GM19328 (cell line): Measurements from ENCODE around the gene NAA38.

Experiments
- ATAC-seq: cut with Tn5 transposase; IDR thresholded peaks from one replicate; pipeline ENCODE4 v1.9.1; 2021; ENCODE audit warnings: mild to moderate bottlenecking, moderate library complexity; ENCODE audit not compliant: unreplicated experiment

The NAA38 gene

DNA sequence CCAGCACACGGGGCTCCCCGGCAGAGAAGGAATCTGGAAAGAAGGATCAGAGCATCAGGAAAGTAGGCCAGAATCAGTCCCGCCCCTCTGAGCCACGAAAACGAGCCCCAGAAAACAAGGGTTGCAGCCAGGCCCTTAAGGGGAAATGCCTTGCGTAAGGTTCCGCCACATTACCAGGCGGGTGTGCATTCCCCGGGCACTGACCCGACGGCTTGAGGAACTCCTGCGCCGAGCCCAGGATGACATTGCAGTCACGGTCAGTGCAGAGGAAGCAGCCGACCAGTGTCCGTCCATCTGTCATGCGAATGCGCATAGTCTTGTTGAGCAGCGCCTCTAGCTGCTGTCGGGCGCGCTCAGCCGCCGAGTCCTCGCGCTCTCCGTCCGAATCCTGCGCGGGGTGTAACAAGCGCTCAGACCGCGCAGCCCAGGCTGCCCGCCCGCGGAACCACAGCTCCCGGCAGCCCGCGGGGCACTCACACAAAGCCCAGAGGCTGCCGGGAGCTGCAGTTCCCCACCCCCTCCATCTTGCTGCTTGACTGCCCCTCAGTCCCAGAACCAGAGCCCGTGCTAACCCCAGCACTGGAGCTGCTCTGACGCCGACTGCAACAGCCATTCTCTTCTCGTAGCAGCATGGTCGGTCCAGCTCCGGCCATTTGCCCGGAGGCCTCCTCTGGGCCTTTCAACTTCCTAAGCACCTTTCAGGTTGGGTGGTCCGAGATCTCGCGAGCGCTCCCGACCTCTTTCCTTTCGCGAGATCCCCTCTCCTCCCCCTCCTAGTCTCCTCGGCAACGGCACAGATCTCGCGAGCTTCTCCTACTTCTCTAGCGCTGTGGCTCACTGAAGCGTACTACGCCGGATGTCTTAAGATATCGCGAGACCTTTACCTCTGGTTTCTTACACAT lies at the start of gene NAA38:
Gene NAA38, minus strand, starts transcription at position 749 of the 902 bp plus-strand sequence. Its CDS starts 96 bp downstream, at position 653.
- ATAC-seq = peak; percentile 68

- no peak for ATAC-seq
Observed at GRCh38 chr17:7903154-7904103, 46.1 kb upstream of the NAA38 start.

DNA sequence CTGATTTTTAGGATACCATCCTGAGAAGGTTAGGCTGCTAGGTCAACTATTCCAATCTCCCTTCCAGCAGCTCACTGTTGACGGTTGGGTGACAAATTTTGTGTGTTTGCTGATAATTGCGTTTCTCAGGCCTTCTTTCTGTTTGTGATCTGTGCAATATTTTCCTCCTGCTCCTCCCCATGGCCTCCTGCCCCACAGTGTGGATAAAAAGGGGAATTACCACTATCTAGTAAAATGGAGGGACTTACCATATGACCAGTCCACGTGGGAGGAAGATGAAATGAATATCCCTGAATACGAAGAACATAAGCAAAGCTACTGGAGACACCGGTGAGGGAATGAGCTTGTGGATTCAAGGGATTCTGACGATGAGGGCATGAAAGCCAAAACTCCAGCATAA lies 40.4 kb upstream of the NAA38 start:
- ATAC-seq = no peak

GRCh38 chr17:7897090-7897489 lies 39.7 kb upstream of the NAA38 start:
- ATAC-seq = no peak

DNA sequence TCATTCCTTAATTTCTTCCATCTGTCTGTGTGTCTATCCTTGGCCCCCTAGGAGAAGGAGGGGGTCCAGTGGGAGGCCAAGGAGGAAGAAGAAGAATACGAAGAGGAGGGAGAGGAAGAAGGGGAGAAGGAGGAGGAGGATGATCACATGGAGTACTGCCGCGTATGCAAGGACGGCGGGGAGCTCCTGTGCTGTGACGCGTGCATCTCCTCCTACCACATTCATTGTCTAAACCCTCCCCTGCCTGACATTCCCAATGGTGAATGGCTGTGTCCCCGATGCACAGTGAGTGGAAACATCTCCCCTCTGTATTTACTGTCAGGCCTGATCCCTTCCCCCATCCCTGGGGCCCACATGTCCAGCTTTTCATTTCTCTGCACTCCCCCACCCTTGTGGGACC lies 37.5 kb upstream of the NAA38 start:
- no peak for ATAC-seq

- ATAC-seq = no peak
Observed at GRCh38 chr17:7894226-7894625, 36.9 kb upstream of the NAA38 start.

DNA sequence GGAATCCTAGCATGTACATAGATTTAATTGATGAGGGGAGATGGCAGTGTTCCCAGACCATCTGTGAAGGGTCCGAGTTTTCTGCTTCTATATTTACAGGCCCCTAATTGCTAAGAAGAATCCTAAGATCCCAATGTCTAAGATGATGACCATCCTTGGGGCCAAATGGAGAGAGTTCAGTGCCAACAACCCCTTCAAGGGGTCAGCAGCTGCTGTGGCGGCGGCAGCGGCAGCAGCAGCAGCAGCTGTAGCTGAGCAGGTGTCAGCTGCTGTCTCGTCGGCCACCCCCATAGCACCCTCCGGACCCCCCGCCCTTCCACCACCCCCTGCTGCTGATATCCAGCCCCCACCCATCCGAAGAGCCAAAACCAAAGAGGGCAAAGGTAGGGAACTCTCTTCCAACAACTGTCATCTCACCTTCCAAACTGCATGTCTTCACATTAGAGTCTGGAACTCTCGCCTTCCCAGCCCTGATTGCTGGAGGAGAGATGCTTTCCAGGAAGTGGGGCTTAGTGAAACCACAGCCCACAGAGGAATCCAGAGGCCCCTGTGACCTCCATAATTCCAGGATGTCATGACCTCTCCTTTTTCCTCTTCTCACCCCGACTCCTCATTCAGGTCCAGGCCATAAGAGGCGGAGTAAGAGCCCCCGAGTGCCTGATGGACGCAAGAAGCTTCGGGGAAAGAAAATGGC lies 36.0 kb upstream of the NAA38 start:
- ATAC-seq = no peak

DNA sequence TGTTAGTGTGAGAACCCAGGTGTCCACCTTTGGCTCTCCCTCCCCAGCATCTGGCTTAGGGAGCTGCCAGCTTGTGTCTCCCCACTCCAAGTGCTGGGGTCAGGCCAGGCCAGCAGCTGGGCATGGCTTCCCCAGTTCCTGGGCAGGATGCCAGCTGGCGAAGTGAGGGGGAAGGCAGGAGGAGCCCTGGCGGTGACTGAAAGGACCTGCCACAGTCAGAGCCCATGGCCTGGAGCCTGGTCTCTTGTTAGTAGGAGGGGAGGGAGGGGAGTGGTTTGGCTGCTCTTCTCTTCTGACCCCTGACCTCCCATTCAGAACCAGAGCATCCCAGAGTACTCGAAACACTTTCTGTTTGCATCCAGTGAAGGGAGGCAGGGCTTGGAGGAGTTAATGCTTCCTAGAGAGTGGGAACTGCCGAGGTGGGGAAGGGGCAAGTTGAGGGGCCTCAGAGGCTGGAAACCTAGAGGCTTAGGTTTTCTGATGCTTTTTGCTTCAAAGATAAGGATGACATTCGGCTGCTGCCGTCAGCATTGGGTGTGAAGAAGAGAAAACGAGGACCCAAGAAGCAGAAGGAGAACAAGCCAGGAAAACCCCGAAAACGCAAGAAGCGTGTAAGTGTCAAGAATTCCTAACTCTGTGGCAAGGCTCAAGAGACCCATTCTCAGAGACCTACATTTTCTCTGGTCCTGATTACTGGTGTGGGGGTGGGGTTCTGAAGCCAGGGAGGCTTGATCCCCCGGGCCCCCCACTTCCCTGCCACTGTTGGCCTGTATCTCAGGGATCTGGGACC lies 32.0 kb upstream of the NAA38 start:
- ATAC-seq = no peak

DNA sequence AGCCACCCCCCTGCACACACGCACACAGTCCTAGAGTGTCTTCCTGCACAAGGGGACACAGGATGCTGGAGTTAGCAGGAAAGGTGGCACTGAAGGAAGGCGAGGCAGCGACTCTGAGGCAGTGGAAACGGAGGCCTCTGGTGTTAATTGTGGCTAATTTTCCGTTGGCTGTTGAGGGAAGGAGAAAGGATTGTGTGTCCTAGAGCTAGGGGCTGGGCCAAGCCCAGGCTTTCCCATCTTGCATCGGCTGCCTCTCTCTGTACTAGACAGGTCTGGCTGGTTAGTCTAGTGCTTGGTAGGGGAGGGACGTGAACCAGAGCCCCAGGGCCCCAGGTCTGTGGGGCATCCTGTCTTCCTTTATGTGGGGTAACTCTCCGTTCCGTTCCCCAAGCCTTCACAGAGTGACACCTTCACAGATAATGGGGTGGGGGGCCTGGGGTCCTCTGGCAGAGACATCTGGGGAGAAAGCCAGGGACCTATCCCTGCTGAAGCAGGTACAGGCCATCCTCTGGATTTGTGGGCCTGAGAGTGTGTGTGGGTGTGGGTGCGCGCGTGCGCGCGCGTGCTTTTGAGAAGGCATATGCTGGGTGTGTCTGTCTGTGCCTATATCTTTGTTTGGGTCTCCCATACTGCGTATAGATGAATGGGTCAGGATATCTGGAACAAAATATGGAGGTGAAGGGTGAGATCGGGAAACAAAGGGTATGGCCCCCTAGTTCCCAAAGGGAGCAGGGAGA lies 31.0 kb upstream of the NAA38 start, which contains the start of gene CHD3:
Gene CHD3, plus strand, starts transcription at position 606 of the 737 bp plus-strand sequence. CDS start 212 bp downstream, outside the sequence.
- no peak for ATAC-seq

DNA sequence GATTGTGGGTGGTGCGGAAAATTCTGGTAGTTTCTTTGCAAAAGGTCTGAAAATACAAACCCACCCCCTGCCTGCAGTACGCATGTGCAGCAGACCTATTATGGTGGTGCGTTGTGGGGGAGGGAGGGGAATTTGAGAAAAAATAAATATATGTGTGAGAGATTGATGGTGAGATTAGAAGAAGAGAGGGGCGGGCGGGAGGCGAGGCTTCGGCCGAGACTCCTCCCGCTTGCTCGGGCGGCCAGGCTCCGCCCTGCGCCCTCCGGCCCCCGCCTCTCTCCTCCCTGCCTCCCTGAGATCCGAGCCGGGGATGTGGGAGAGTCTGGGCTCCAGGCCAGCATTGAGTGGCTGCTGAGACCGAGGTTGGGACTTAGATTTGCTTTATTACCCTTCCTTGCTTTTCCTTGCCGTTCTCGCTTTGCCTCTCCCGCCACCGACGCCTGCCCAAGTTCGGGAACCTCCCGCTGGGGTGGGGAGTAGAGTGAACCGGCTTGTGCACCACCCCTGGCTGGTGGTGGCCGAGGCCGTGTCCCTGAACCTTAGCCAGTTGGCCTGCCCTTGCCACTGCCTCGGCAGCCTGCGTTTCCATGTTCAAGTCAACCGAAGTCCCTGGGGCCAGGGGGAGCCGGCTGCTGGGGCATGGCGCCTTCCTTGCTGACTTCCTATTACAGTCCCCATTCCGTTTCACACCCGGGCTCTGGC lies 30.3 kb upstream of the NAA38 start:
- no peak for ATAC-seq

GRCh38 chr17:7887038-7887481 lies 29.7 kb upstream of the NAA38 start:
- ATAC-seq = no peak

DNA sequence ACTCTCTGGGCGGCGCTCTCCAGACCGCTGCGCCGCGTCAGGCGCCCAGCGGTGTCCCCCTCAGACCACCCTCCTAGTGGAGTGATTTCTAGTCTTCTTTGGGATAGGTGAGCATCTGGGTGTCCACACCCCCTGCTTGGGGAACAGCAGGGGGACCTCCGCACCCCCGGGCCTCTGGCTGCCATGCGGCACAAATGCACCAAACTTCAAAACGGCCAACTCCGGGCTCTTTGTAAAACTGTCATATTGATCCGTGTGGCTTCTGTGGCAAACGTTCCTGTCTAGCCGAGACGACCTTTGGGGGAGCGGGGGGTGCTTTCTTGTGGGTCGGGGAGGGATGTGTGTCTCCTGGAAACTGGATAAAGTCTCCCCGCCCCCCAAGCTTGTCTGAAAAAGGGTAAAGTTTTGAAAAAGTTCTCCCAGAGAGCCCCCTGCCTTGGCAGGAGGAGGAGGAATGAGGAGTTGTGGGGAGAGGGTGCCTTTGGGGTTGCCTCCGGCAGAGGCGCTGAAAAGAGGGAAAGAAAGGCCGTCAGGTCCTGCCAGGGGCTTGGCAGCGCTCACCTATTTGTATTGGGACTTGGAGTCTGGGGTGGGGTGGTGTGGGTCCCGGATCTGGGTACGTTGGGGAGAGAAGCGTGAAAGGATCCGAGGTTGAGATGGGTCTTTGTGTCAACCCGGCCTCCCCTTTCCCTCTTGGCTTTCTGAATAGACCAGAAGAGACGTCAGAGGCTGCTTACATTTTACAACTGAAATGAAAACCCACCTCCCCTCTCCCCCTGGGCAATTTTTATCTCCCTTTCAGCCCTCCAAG lies 29.1 kb upstream of the NAA38 start:
- no peak for ATAC-seq

GRCh38 chr17:7885367-7886226 lies 28.2 kb upstream of the NAA38 start:
- ATAC-seq = no peak

GRCh38 chr17:7884581-7885366 lies 27.4 kb upstream of the NAA38 start:
- no peak for ATAC-seq

GRCh38 chr17:7883781-7884386 lies 26.5 kb upstream of the NAA38 start:
- no peak for ATAC-seq

DNA sequence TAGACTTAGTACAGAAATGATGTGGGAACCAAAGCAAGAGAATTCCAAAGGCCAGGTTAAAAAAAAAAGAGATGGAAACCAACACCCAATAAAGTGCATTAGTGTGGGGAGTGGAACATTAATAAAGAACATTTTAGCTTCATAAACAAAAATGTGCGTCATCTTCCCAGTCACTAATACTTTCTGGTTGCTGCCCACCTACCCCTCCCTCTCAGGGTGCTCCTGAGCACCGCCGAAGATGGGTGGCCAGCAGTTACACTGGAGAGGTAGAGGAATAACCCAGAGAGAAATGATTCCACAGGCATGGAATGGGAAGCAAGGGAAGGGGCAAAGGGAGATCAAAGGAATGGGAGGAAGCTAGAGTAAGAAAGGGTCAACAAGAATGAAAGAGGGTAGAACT lies 25.3 kb upstream of the NAA38 start:
- no peak for ATAC-seq
